ENCODE data around the gene SLC25A26.

GRCh38 chr3:66236281-66236680 is 15.5 kb downstream of the SLC25A26 start:
- no peak for TF ChIP-seq EZH2phosphoT487 (IDR thresholded peaks at IDR 0.05; ENCODE audit: borderline replicate concordance, low read length)
- TF ChIP-seq CTCF (IDR thresholded peaks at IDR 0.05; ENCODE audit: low read depth, low read length, poor library complexity, severe bottlenecking), result peak; percentile 20
